ENCODE data around the gene EEF1AKMT1. TPM values are rescaled to one million over a fixed set of nuclear protein-coding genes. Genes with fewer than 3 reads are reported as not detected.

EEF1AKMT1 gene
- total and polyA plus RNA-seq, 2 experiments from 2014 or later: 3.2 to 7.6 TPM

DNA sequence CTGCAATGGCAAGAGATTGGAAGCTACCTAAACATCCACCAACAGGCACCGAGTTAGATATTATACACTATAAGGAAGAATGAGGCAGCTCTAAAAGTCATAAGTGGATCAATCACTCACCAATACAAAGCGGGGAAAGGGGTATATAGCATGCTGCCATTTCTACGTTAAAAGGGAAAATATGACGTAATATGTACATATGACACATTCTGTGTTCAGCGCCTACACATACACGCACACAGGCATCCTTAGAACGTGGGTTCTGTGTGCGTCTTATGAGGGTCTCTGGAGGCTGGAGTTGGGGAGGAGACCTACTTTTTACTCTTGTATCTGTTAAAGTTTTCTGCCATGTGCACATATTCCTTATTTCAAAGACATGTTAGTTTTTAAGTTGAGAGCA lies 64.4 kb downstream of the EEF1AKMT1 start:
- Histone ChIP-seq H3K27ac (ENCODE audit: low read depth) (no peak overlapping the region), H3K4me1 (ENCODE audit: insufficient read depth) (peaks cover 11% of the 10 kb centered on the region), H3K4me3 (no peak overlapping the region), H3K36me3 (ENCODE audit: insufficient read depth) (no peaks in the 10 kb centered on the region), H3K27me3 (ENCODE audit: insufficient read depth) (no peaks in the 10 kb centered on the region; the same call in 1 of the 2 replicates), H3K9me2 (ENCODE audit: insufficient read depth) (no peaks in the 10 kb centered on the region), H2AFZ (no peak overlapping the region), H3K79me2 (replicated peaks; ENCODE audit: insufficient read depth) (no peaks in the 10 kb centered on the region), H4K20me1 (replicated peaks; ENCODE audit: insufficient read depth) (no peaks in the 10 kb centered on the region), H3F3A (replicated peaks; ENCODE audit: low read depth) (peaks cover 4% of the 10 kb centered on the region; the same call in 1 of the 2 replicates), H3K4me2 (no peak overlapping the region)
- no peak for ATAC-seq
- H3K9me3 Mint-ChIP-seq: no peaks in the 10 kb centered on the region
- H3K27me3 Mint-ChIP-seq (ENCODE audit: insufficient read depth, low read depth, poor library complexity): peaks cover 27% of the 10 kb centered on the region
- no peak for DNase-seq (ENCODE audit: low spot score)
- H3K36me3 Mint-ChIP-seq (ENCODE audit: low read depth): no peaks in the 10 kb centered on the region; the same call in 2 of the 3 replicates
- H3K4me3 Mint-ChIP-seq: no peak overlapping the region
- H3K4me1 Mint-ChIP-seq: peaks cover 23% of the 10 kb centered on the region
- TF ChIP-seq NANOG (IDR thresholded peaks at IDR 0.05; ENCODE audit: borderline replicate concordance) (no peak), ZNF114 (CRISPR knock-in tag; IDR thresholded peaks at IDR 0.05) (no peak), STAT1 (IDR thresholded peaks at IDR 0.05; ENCODE audit: unreplicated experiment) (no peak), JUNB (IDR thresholded peaks at IDR 0.05; ENCODE audit: unreplicated experiment) (no peak), CREB1 (CRISPR knock-in tag; IDR thresholded peaks at IDR 0.05; ENCODE audit: low read depth) (no peak), EZH2phosphoT487 (IDR thresholded peaks at IDR 0.05; ENCODE audit: unreplicated experiment) (no peak)
- TF ChIP-seq, protein P1, sequence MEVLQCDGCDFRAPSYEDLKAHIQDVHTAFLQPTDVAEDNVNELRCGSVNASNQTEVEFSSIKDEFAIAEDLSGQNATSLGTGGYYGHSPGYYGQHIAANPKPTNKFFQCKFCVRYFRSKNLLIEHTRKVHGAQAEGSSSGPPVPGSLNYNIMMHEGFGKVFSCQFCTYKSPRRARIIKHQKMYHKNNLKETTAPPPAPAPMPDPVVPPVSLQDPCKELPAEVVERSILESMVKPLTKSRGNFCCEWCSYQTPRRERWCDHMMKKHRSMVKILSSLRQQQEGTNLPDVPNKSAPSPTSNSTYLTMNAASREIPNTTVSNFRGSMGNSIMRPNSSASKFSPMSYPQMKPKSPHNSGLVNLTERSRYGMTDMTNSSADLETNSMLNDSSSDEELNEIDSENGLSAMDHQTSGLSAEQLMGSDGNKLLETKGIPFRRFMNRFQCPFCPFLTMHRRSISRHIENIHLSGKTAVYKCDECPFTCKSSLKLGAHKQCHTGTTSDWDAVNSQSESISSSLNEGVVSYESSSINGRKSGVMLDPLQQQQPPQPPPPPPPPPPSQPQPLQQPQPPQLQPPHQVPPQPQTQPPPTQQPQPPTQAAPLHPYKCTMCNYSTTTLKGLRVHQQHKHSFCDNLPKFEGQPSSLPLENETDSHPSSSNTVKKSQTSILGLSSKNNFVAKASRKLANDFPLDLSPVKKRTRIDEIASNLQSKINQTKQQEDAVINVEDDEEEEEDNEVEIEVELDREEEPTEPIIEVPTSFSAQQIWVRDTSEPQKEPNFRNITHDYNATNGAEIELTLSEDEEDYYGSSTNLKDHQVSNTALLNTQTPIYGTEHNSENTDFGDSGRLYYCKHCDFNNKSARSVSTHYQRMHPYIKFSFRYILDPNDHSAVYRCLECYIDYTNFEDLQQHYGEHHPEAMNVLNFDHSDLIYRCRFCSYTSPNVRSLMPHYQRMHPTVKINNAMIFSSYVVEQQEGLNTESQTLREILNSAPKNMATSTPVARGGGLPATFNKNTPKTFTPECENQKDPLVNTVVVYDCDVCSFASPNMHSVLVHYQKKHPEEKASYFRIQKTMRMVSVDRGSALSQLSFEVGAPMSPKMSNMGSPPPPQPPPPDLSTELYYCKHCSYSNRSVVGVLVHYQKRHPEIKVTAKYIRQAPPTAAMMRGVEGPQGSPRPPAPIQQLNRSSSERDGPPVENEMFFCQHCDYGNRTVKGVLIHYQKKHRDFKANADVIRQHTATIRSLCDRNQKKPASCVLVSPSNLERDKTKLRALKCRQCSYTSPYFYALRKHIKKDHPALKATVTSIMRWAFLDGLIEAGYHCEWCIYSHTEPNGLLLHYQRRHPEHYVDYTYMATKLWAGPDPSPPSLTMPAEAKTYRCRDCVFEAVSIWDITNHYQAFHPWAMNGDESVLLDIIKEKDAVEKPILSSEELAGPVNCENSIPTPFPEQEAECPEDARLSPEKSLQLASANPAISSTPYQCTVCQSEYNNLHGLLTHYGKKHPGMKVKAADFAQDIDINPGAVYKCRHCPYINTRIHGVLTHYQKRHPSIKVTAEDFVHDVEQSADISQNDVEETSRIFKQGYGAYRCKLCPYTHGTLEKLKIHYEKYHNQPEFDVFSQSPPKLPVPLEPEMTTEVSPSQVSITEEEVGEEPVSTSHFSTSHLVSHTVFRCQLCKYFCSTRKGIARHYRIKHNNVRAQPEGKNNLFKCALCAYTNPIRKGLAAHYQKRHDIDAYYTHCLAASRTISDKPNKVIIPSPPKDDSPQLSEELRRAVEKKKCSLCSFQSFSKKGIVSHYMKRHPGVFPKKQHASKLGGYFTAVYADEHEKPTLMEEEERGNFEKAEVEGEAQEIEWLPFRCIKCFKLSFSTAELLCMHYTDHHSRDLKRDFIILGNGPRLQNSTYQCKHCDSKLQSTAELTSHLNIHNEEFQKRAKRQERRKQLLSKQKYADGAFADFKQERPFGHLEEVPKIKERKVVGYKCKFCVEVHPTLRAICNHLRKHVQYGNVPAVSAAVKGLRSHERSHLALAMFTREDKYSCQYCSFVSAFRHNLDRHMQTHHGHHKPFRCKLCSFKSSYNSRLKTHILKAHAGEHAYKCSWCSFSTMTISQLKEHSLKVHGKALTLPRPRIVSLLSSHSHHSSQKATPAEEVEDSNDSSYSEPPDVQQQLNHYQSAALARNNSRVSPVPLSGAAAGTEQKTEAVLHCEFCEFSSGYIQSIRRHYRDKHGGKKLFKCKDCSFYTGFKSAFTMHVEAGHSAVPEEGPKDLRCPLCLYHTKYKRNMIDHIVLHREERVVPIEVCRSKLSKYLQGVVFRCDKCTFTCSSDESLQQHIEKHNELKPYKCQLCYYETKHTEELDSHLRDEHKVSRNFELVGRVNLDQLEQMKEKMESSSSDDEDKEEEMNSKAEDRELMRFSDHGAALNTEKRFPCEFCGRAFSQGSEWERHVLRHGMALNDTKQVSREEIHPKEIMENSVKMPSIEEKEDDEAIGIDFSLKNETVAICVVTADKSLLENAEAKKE (CRISPR knock-in tag; IDR thresholded peaks at IDR 0.05): no peak
- TF ChIP-seq, protein P2, sequence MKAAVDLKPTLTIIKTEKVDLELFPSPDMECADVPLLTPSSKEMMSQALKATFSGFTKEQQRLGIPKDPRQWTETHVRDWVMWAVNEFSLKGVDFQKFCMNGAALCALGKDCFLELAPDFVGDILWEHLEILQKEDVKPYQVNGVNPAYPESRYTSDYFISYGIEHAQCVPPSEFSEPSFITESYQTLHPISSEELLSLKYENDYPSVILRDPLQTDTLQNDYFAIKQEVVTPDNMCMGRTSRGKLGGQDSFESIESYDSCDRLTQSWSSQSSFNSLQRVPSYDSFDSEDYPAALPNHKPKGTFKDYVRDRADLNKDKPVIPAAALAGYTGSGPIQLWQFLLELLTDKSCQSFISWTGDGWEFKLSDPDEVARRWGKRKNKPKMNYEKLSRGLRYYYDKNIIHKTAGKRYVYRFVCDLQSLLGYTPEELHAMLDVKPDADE (IDR thresholded peaks at IDR 0.05): no peak
- TF ChIP-seq, protein P3, sequence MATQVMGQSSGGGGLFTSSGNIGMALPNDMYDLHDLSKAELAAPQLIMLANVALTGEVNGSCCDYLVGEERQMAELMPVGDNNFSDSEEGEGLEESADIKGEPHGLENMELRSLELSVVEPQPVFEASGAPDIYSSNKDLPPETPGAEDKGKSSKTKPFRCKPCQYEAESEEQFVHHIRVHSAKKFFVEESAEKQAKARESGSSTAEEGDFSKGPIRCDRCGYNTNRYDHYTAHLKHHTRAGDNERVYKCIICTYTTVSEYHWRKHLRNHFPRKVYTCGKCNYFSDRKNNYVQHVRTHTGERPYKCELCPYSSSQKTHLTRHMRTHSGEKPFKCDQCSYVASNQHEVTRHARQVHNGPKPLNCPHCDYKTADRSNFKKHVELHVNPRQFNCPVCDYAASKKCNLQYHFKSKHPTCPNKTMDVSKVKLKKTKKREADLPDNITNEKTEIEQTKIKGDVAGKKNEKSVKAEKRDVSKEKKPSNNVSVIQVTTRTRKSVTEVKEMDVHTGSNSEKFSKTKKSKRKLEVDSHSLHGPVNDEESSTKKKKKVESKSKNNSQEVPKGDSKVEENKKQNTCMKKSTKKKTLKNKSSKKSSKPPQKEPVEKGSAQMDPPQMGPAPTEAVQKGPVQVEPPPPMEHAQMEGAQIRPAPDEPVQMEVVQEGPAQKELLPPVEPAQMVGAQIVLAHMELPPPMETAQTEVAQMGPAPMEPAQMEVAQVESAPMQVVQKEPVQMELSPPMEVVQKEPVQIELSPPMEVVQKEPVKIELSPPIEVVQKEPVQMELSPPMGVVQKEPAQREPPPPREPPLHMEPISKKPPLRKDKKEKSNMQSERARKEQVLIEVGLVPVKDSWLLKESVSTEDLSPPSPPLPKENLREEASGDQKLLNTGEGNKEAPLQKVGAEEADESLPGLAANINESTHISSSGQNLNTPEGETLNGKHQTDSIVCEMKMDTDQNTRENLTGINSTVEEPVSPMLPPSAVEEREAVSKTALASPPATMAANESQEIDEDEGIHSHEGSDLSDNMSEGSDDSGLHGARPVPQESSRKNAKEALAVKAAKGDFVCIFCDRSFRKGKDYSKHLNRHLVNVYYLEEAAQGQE (IDR thresholded peaks at IDR 0.05; ENCODE audit: unreplicated experiment): no peak
- no peak overlapping the region for H3K27ac Mint-ChIP-seq

Data from GM23338 (cell line).